Psoas muscle (tissue), 8 donors: ENCODE results near the gene RYR1. TPM values are rescaled to one million over a fixed set of nuclear protein-coding genes. Genes with fewer than 3 reads are reported as not detected.
"Not testable (repeated sequence)": the region's sequence is repeated elsewhere in the genome, so short reads cannot be mapped to it uniquely, and the experiment has no call there.

Experiments
- ATAC-seq, 4 donors: fragments of 200-7000 bp; cut with Tn5 transposase; one replicate each; pipeline ENCODE4 v1.9.1; 2020; ENCODE audit warnings: moderate library complexity in 3 of 4, mild to moderate bottlenecking in 2 of 4
- DNase-seq, 2 donors: peaks; one replicate each; pipeline ENCODE4 v3.0.0-alpha.2; 2020
- H3K27ac ChIP-seq: fragments of 200-600 bp; one replicate; pipeline ENCODE4 v1.8.0; 2022
- H3K27me3 ChIP-seq, 3 donors: fragments of 200-600 bp in 1 of 3; one replicate each; pipeline versions ENCODE4 v1.6.1 to v1.8.0; 2013 to 2022; ENCODE audit warnings: low read length in 2 of 3, mild to moderate bottlenecking in 2 of 3, moderate library complexity in 1 of 3; ENCODE audit not compliant: insufficient read depth in 3 of 3
- H3K36me3 ChIP-seq, 2 donors: fragments of 200-600 bp in 1 of 2; one replicate each; pipeline versions ENCODE4 v1.6.1 to v1.8.0; 2013 to 2022; ENCODE audit warnings: low read depth in 1 of 2, mild to moderate bottlenecking in 1 of 2, moderate library complexity in 1 of 2; ENCODE audit not compliant: insufficient read depth in 1 of 2
- H3K4me1 ChIP-seq: fragments of 200-600 bp; one replicate; pipeline ENCODE4 v1.8.0; 2022
- H3K4me3 ChIP-seq: fragments of 200-600 bp; one replicate; pipeline ENCODE4 v1.8.0; 2022; ENCODE audit warnings: mild to moderate bottlenecking
- H3K9me3 ChIP-seq: fragments of 200-600 bp; one replicate; pipeline ENCODE4 v1.8.0; 2022
- CTCF ChIP-seq: fragments of 200-600 bp; IDR thresholded peaks from one replicate; pipeline ENCODE4 v1.8.0; 2022; ENCODE audit warnings: antibody characterized with exemption
- WGBS, 3 donors: extraction: QIAGEN DNeasy Blood & Tissue Kit; methylation state at CpG; one replicate each; pipeline versions ENCODE4 v1.1.6 to v1.1.7; 2013; 5-methylcytosine and 5-hydroxymethylcytosine counted together
- intact Hi-C, 2 donors: fragments of 100-400 bp; cut with DNase I; formaldehyde crosslinking; loops; one replicate each; pipeline versions ENCODE4 v1.11.0 to v1.14.2; 2022
- polyA plus RNA-seq, 3 donors: library from polyadenylated mRNA; stranded (reverse); fragments of 200-250 nt; gene quantifications; one replicate each; pipeline ENCODE4 v1.2.3, GENCODE V29; 2013
- total RNA-seq, 4 donors: library from RNA; stranded (reverse); fragmentation: NEBNext Ultra II Directional in 2 of 4; extraction: Animal tissue kit (Norgen Biotek cat#: 25700) in 2 of 4; gene quantifications; one replicate each; pipeline versions ENCODE4 v1.2.1 to v1.2.4, GENCODE V29; 2021 to 2023
- donor health status: healthy with polysubstance abuse.
- donor health status: DM: no; HTN: no; CAD: no; lungs with moderate emphysema.
- donor health status: Bipolar disorder and iron deficiency.
- donor health status: healthy.
- donor health status: DM: yes; HTN: yes; CAD: no.
- donor health status: DM: no; HTN: no; CAD: no.
- donor health status: DM: no; HTN: no; CAD: no.
- donor health status: DM: yes; HTN: yes; CAD: no.

RYR1 gene
- total and polyA plus RNA-seq, 7 donors, result 56.0 to 1,211 (median 572) TPM

GRCh38 chr19:38626401-38626800 lies 192.9 kb downstream of the RYR1 start:
- H3K27ac ChIP-seq, result no peak overlapping the region
- H3K9me3 ChIP-seq, result no peaks in the 10 kb centered on the region
- intact Hi-C loops, result no loop called here
- peaks cover 11 to 100% of the 10 kb centered on the region in 2 donors for H3K36me3 ChIP-seq
- H3K4me1 ChIP-seq, result no peaks in the 10 kb centered on the region
- TF ChIP-seq CTCF, result no peak
- H3K27me3 ChIP-seq, result no peaks in the 10 kb centered on the region
- 95 to 97% (median 97%) methylated on average over 4 of the region's 4 CpGs for WGBS, 3 donors
- H3K4me3 ChIP-seq, result no peak overlapping the region
- DNase-seq, result no peak
- ATAC-seq, result no peak

GRCh38 chr19:38629568-38629967 lies 196.1 kb downstream of the RYR1 start:
- H3K9me3 ChIP-seq, result no peaks in the 10 kb centered on the region
- WGBS, 3 donors, result 88 to 94% (median 90%) methylated on average over 6 of the region's 6 CpGs
- peaks cover under 1% of the 10 kb centered on the region for H3K4me1 ChIP-seq
- DNase-seq, result no peak
- H3K36me3 ChIP-seq, result peaks cover 8 to 93% of the 10 kb centered on the region in 2 donors
- no peak for TF ChIP-seq CTCF
- H3K4me3 ChIP-seq, result no peak overlapping the region
- no peaks in the 10 kb centered on the region for H3K27me3 ChIP-seq
- intact Hi-C loops, result no loop called here
- H3K27ac ChIP-seq, result no peak overlapping the region
- no peak for ATAC-seq

GRCh38 chr19:38631301-38631700 lies 197.8 kb downstream of the RYR1 start:
- H3K27me3 ChIP-seq, H3K9me3 ChIP-seq, H3K4me1 ChIP-seq, intact Hi-C loops, H3K4me3 ChIP-seq, ATAC-seq, DNase-seq, H3K27ac ChIP-seq: not testable (repeated sequence)
- H3K36me3 ChIP-seq, result peaks cover 7 to 93% of the 10 kb centered on the region in 2 donors
- WGBS, 3 donors, result 72 to 77% (median 74%) methylated on average over 10 to 11 of the region's 11 CpGs

GRCh38 chr19:38631811-38632475 lies 198.5 kb downstream of the RYR1 start:
- H3K4me1 ChIP-seq, H3K9me3 ChIP-seq, H3K4me3 ChIP-seq, DNase-seq, intact Hi-C loops, H3K27me3 ChIP-seq, H3K27ac ChIP-seq, ATAC-seq: not testable (repeated sequence)
- 63 to 68% (median 67%) methylated on average over 7 of the region's 7 CpGs for WGBS, 3 donors
- H3K36me3 ChIP-seq, result peaks cover 4 to 91% of the 10 kb centered on the region in 2 donors

GRCh38 chr19:38632476-38633213 lies 199.2 kb downstream of the RYR1 start:
- no peak for DNase-seq
- H3K9me3 ChIP-seq, result no peaks in the 10 kb centered on the region
- H3K27ac ChIP-seq, result no peak overlapping the region
- WGBS, 3 donors, result 79 to 82% (median 81%) methylated on average over 16 of the region's 16 CpGs
- H3K36me3 ChIP-seq, result peaks cover 4 to 84% of the 10 kb centered on the region in 2 donors
- no peak overlapping the region for H3K4me3 ChIP-seq
- peaks cover 8% of the 10 kb centered on the region for H3K4me1 ChIP-seq
- intact Hi-C loops, result no loop called here
- no peaks in the 10 kb centered on the region for H3K27me3 ChIP-seq
- ATAC-seq, result peak in 1 of 4 donors; percentile 3
- no peak for TF ChIP-seq CTCF
